Tibial nerve (tissue), 3 donors: ENCODE measurements around the gene TSPAN13.

ENCODE experiments used
- CTCF ChIP-seq, 5 experiments: fragments of 200-600 bp in 3 of 5; fragments of 450-650 bp in 2 of 5; sonication (generic) in 3 of 5; IDR thresholded peaks; one replicate each; pipeline ENCODE4 v1.5.1; 2016 to 2019; ENCODE audit warnings: antibody characterized with exemption in 5 of 5, mild to moderate bottlenecking in 3 of 5, moderate library complexity in 2 of 5
- POLR2A ChIP-seq, 2 donors: fragments of 450-650 bp; IDR thresholded peaks; one replicate each; pipeline ENCODE4 v1.6.1; 2017; ENCODE audit warnings: antibody characterized with exemption in 2 of 2, mild to moderate bottlenecking in 2 of 2, moderate library complexity in 2 of 2

DNA sequence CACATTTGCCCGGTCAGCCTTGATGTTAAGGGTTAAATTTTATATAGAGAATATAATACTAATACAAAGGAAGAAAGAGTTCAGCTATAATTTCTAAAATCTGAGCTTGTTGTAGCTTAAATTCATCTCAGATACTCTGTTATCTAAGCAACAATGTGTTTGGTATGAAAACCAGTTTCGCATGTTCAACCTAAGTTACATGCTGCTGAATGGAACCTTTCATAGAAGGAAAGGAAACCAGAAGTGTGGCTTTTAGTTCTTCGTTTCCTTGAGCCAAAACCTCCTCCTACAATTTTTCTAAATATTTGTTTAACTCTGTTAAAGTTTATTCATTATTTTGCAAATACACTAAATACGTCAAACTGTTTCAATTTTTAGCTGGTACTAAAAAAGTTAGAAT, 32.7 kb downstream of the TSPAN13 start:
- TF ChIP-seq CTCF (IDR thresholded peaks at IDR 0.05), result no peak
- no peak for TF ChIP-seq POLR2A (IDR thresholded peaks at IDR 0.05)
